HK-2 (cell line): Measurements from ENCODE around the gene PMEPA1.
A peak's percentile ranks its signal among the peaks of the same experiment; 100 is the strongest.

Experiments used
- DNase-seq: peaks from one replicate; pipeline ENCODE4 v3.0.0-alpha.2; 2018; ENCODE audit not compliant: unreplicated experiment

The PMEPA1 gene

GRCh38 chr20:57693670-57694329 lies 16.0 kb downstream of the PMEPA1 start:
- DNase-seq: peak; percentile 46

- peak; percentile 97 for DNase-seq
Observed at GRCh38 chr20:57693002-57693582, 16.7 kb downstream of the PMEPA1 start.

GRCh38 chr20:57692393-57692792 lies 17.4 kb downstream of the PMEPA1 start:
- DNase-seq: no peak

- DNase-seq: no peak
Observed at GRCh38 chr20:57691699-57692098, 18.1 kb downstream of the PMEPA1 start.

- DNase-seq: no peak
Observed at GRCh38 chr20:57690525-57690924, 19.3 kb downstream of the PMEPA1 start.

GRCh38 chr20:57689745-57690481 lies 19.9 kb downstream of the PMEPA1 start:
- no peak for DNase-seq

GRCh38 chr20:57688864-57689263 lies 21.0 kb downstream of the PMEPA1 start:
- DNase-seq: no peak

- no peak for DNase-seq
Observed at GRCh38 chr20:57688295-57688694, 21.5 kb downstream of the PMEPA1 start.

- no peak for DNase-seq
Observed at GRCh38 chr20:57686931-57687652, 22.7 kb downstream of the PMEPA1 start.

GRCh38 chr20:57685146-57685758 lies 24.6 kb downstream of the PMEPA1 start:
- no peak for DNase-seq

- no peak for DNase-seq
Observed at GRCh38 chr20:57684808-57685140, 25.0 kb downstream of the PMEPA1 start.

GRCh38 chr20:57683881-57684807 lies 25.7 kb downstream of the PMEPA1 start:
- DNase-seq: no peak

GRCh38 chr20:57683287-57683686 lies 26.5 kb downstream of the PMEPA1 start:
- DNase-seq: no peak

- no peak for DNase-seq
Observed at GRCh38 chr20:57682184-57683101, 27.4 kb downstream of the PMEPA1 start.

GRCh38 chr20:57680934-57681914 lies 28.6 kb downstream of the PMEPA1 start:
- no peak for DNase-seq

GRCh38 chr20:57680131-57680716 lies 29.6 kb downstream of the PMEPA1 start:
- DNase-seq: no peak

- no peak for DNase-seq
Observed at GRCh38 chr20:57679113-57679512, 30.7 kb downstream of the PMEPA1 start.

- DNase-seq: no peak
Observed at GRCh38 chr20:57678340-57678739, 31.5 kb downstream of the PMEPA1 start.
